GM23338 (cell line): Measurements from ENCODE around the gene UBA5. TPM values are rescaled to one million over a fixed set of nuclear protein-coding genes. Genes with fewer than 3 reads are reported as not detected.

Experiments used
- ATAC-seq: fragments of 200-7000 bp; cut with Tn5 transposase; 3 replicates; pipeline ENCODE4 v1.9.1; 2020
- DNase-seq: peaks from one replicate; pipeline ENCODE4 v3.0.0-alpha.2; 2015; ENCODE audit warnings: low spot score
- H2AFZ ChIP-seq: fragments of 200-600 bp; sonication (generic); 2 replicates; pipeline ENCODE4 v1.8.0; 2016; ENCODE audit warnings: antibody characterized with exemption, mild to moderate bottlenecking, moderate library complexity
- H3F3A ChIP-seq: fragments of 200-600 bp; sonication (generic); replicated peaks from 2 replicates; pipeline ENCODE4 v1.8.0; 2017; ENCODE audit warnings: antibody characterized with exemption, mixed run types, low read depth
- H3K27ac ChIP-seq: fragments of 200-600 bp; sonication (generic); 2 replicates; pipeline ENCODE4 v1.6.1; 2016; ENCODE audit warnings: low read depth
- H3K27me3 ChIP-seq: fragments of 200-600 bp; sonication (generic); 2 replicates; pipeline ENCODE4 v1.8.0; 2016; ENCODE audit warnings: mild to moderate bottlenecking, mixed run types, moderate library complexity; ENCODE audit not compliant: insufficient read depth
- H3K36me3 ChIP-seq: fragments of 200-600 bp; sonication (generic); 2 replicates; pipeline ENCODE4 v1.8.0; 2016; ENCODE audit warnings: mild to moderate bottlenecking; ENCODE audit not compliant: insufficient read depth
- H3K4me1 ChIP-seq: fragments of 200-600 bp; sonication (generic); 2 replicates; pipeline ENCODE4 v1.8.0; 2016; ENCODE audit warnings: mild to moderate bottlenecking, moderate library complexity; ENCODE audit not compliant: insufficient read depth
- H3K4me2 ChIP-seq: fragments of 200-600 bp; sonication (generic); 2 replicates; pipeline ENCODE4 v1.7.1; 2017; ENCODE audit warnings: mixed run types
- H3K4me3 ChIP-seq: fragments of 200-600 bp; sonication (generic); 2 replicates; pipeline ENCODE4 v1.6.1; 2016; ENCODE audit warnings: mixed run types
- H3K79me2 ChIP-seq: fragments of 200-600 bp; sonication (generic); replicated peaks from 2 replicates; pipeline ENCODE4 v1.8.0; 2017; ENCODE audit warnings: mild to moderate bottlenecking; ENCODE audit not compliant: insufficient read depth
- H3K9me2 ChIP-seq: fragments of 200-600 bp; sonication (generic); 2 replicates; pipeline ENCODE4 v1.8.0; 2017; ENCODE audit not compliant: insufficient read depth
- H4K20me1 ChIP-seq: fragments of 200-600 bp; sonication (generic); replicated peaks from 2 replicates; pipeline ENCODE4 v1.8.0; 2017; ENCODE audit warnings: mild to moderate bottlenecking; ENCODE audit not compliant: insufficient read depth
- H3K27ac Mint-ChIP-seq: 2 replicates; pipeline ENCODE4 v1.8.0; 2020; ENCODE audit warnings: inconsistent platforms, mild to moderate bottlenecking, moderate library complexity, mixed read lengths
- H3K27me3 Mint-ChIP-seq: 3 replicates; pipeline ENCODE4 v1.8.0; 2022; ENCODE audit warnings: low read depth, mild to moderate bottlenecking, moderate library complexity, mixed read lengths, inconsistent platforms; ENCODE audit not compliant: insufficient read depth, poor library complexity
- H3K36me3 Mint-ChIP-seq: 3 replicates; pipeline ENCODE4 v1.8.0; 2021; ENCODE audit warnings: low read depth, mild to moderate bottlenecking, inconsistent platforms, moderate library complexity, mixed read lengths
- H3K4me1 Mint-ChIP-seq: 3 replicates; pipeline ENCODE4 v1.8.0; 2020; ENCODE audit warnings: mild to moderate bottlenecking, inconsistent platforms, mixed read lengths
- H3K4me3 Mint-ChIP-seq: 3 replicates; pipeline ENCODE4 v1.8.0; 2021; ENCODE audit warnings: moderate library complexity, mild to moderate bottlenecking, inconsistent platforms, mixed read lengths
- H3K9me3 Mint-ChIP-seq: 3 replicates; pipeline ENCODE4 v1.8.0; 2020; ENCODE audit warnings: moderate library complexity, mild to moderate bottlenecking, inconsistent platforms, mixed read lengths
- CREB1 ChIP-seq: fragments of 250-450 bp; sonication (Bioruptor Pico); IDR thresholded peaks from 2 replicates; pipeline ENCODE4 v1.5.0; 2020; ENCODE audit warnings: low read depth, mild to moderate bottlenecking, moderate library complexity
- CTCF ChIP-seq, 2 experiments: fragments of 200-600 bp in 1 of 2; sonication (generic) in 1 of 2; conservative IDR thresholded peaks; 2 replicates each; pipeline versions ENCODE4 v1.5.1 to v1.6.1; 2016 to 2017; ENCODE audit warnings: antibody characterized with exemption in 2 of 2, low read depth in 2 of 2, mild to moderate bottlenecking in 2 of 2, moderate library complexity in 1 of 2
- EZH2 ChIP-seq: fragments of 200-600 bp; sonication (generic); IDR thresholded peaks from one replicate; pipeline ENCODE4 v1.8.0; 2017; ENCODE audit warnings: antibody characterized with exemption, mild to moderate bottlenecking, low read depth; ENCODE audit not compliant: unreplicated experiment
- EZH2phosphoT487 ChIP-seq: fragments of 200-600 bp; sonication (generic); IDR thresholded peaks from one replicate; pipeline ENCODE4 v1.8.1; 2018; ENCODE audit warnings: antibody characterized with exemption; ENCODE audit not compliant: unreplicated experiment
- JUNB ChIP-seq: IDR thresholded peaks from one replicate; pipeline ENCODE4 v1.6.1; 2016; ENCODE audit warnings: antibody characterized with exemption; ENCODE audit not compliant: unreplicated experiment
- NANOG ChIP-seq: IDR thresholded peaks from 2 replicates; pipeline ENCODE4 v1.6.1; 2016; ENCODE audit warnings: antibody characterized with exemption, borderline replicate concordance
- POLR2AphosphoS5 ChIP-seq: IDR thresholded peaks from 2 replicates; pipeline ENCODE4 v1.6.1; 2016; ENCODE audit warnings: antibody characterized with exemption, low read depth
- REST ChIP-seq: IDR thresholded peaks from one replicate; pipeline ENCODE4 v1.6.1; 2018; ENCODE audit warnings: antibody characterized with exemption; ENCODE audit not compliant: unreplicated experiment
- STAT1 ChIP-seq: IDR thresholded peaks from one replicate; pipeline ENCODE4 v1.6.1; 2016; ENCODE audit warnings: antibody characterized with exemption; ENCODE audit not compliant: unreplicated experiment
- ZNF114 ChIP-seq: fragments of 250-450 bp; sonication (Bioruptor Pico); IDR thresholded peaks from 2 replicates; pipeline ENCODE4 v1.5.0; 2020; ENCODE audit warnings: mild to moderate bottlenecking, moderate library complexity
- ZNF331 ChIP-seq: fragments of 250-450 bp; sonication (Bioruptor Pico); IDR thresholded peaks from 2 replicates; pipeline ENCODE4 v1.5.0; 2020; ENCODE audit warnings: low read depth, mild to moderate bottlenecking, moderate library complexity
- ZNF462 ChIP-seq: fragments of 250-450 bp; sonication (Bioruptor Pico); IDR thresholded peaks from 2 replicates; pipeline ENCODE4 v1.5.0; 2020; ENCODE audit warnings: mild to moderate bottlenecking, moderate library complexity
- polyA plus RNA-seq: library from polyadenylated mRNA; unstranded; fragments of >200 nt; fragmentation: Nextera tagmentation; extraction: Ambion mirVana; gene quantifications from 2 replicates; pipeline ENCODE4 v1.2.1, GENCODE V29; 2016
- total RNA-seq: library from RNA; depleted of rRNA; stranded (reverse); fragments of >200 nt; shearing (Covaris generic); gene quantifications from 2 replicates; pipeline ENCODE4 v1.2.3, GENCODE V29; 2014
- TF ChIP-seq, protein P1 (sequence below): IDR thresholded peaks from 2 replicates; pipeline ENCODE4 v1.6.1; 2016; ENCODE audit warnings: antibody characterized with exemption

Gene UBA5
- total and polyA plus RNA-seq, 2 experiments from 2014 or later: 22.8 to 51.5 TPM

DNA sequence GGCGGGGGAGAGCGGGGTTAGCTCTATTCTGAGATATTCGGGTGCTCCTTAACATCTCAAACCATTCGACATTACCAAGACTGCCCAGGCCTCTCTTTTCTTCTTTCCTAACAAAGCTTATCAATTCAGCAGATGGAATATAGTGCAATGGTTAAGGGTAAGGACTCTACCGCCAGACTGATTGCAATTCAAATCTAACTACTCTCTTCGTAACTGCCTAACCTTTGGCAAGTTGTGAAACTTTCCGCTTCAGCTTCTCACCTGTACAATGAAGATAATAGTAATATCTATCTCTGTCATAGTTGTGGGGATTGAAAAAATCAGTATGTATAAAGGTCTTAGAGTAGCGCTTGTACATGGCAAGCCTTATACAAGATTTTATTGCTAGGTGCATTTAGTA lies 972 bp downstream of the UBA5 start:
- Mint-ChIP-seq H3K27me3 (no peaks in the 10 kb centered on the region), H3K36me3 (peaks cover under 1% of the 10 kb centered on the region; the same call in 1 of the 3 replicates), H3K4me1 (peaks cover 12% of the 10 kb centered on the region; the same call in 2 of the 3 replicates), H3K4me3 (peak overlapping the region; percentile 98), H3K27ac (peak overlapping the region; percentile 95), H3K9me3 (no peaks in the 10 kb centered on the region)
- no peaks in the 10 kb centered on the region for H4K20me1 ChIP-seq
- no peaks in the 10 kb centered on the region for H3K27me3 ChIP-seq
- TF ChIP-seq CREB1 (no peak), REST (no peak), NANOG (no peak), POLR2AphosphoS5 (no peak), EZH2 (no peak), EZH2phosphoT487 (no peak), JUNB (no peak), ZNF462 (CRISPR knock-in tag) (no peak), ZNF331 (CRISPR knock-in tag) (no peak), ZNF114 (no peak), STAT1 (no peak), CTCF (conservative IDR thresholded peaks at IDR 0.05; ENCODE audit: low read depth in 2 of 2) (no peak)
- TF ChIP-seq, protein P1, sequence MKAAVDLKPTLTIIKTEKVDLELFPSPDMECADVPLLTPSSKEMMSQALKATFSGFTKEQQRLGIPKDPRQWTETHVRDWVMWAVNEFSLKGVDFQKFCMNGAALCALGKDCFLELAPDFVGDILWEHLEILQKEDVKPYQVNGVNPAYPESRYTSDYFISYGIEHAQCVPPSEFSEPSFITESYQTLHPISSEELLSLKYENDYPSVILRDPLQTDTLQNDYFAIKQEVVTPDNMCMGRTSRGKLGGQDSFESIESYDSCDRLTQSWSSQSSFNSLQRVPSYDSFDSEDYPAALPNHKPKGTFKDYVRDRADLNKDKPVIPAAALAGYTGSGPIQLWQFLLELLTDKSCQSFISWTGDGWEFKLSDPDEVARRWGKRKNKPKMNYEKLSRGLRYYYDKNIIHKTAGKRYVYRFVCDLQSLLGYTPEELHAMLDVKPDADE: no peak
- H3K79me2 ChIP-seq: peaks cover 50% of the 10 kb centered on the region
- no peaks in the 10 kb centered on the region; the same call in 1 of the 2 replicates for H3K4me1 ChIP-seq
- H2AFZ ChIP-seq: peak overlapping the region; percentile 98
- peak overlapping the region; percentile 89 for H3K4me3 ChIP-seq
- no peaks in the 10 kb centered on the region for H3K9me2 ChIP-seq
- DNase-seq (no peak), ATAC-seq (no peak)
- H3K36me3 ChIP-seq: no peaks in the 10 kb centered on the region
- no peaks in the 10 kb centered on the region for H3F3A ChIP-seq
- H3K4me2 ChIP-seq: peak overlapping the region; percentile 94
- no peak overlapping the region for H3K27ac ChIP-seq
